HEK293 (cell line): ENCODE measurements around the gene GAK.
A peak's percentile ranks its signal among the peaks of the same experiment; 100 is the strongest.

Experiments used
- CTCF ChIA-PET: fragments of 350-600 bp; formaldehyde crosslinking; extraction: SDS; loops from one replicate; lab custom pipeline; 2021; ENCODE audit warnings: antibody characterized with exemption; lab: Yijun Ruan, JAX
- POLR2A ChIA-PET: fragments of 300-600 bp; formaldehyde crosslinking; extraction: SDS; loops from one replicate; lab custom pipeline; 2020; ENCODE audit warnings: antibody characterized with exemption, inconsistent platforms; lab: Yijun Ruan, JAX
- H3K27ac ChIP-seq: fragments of 200-500 bp; sonication (Bioruptor generic); 2 replicates; pipeline ENCODE4 v1.5.1; 2014; ENCODE audit warnings: low read depth, low read length, control low read depth, inconsistent platforms; ENCODE audit errors: extremely low read depth
- H3K36me3 ChIP-seq, 2 experiments: fragments of 200-500 bp in 1 of 2; sonication (Bioruptor generic) in 1 of 2; 1 replicate in 1 of 2; 2 replicates in 1 of 2; pipeline ENCODE4 v1.5.1; 2014 to 2017; ENCODE audit warnings: inconsistent platforms in 2 of 2, low read length in 2 of 2; ENCODE audit not compliant: control insufficient read depth in 2 of 2, insufficient read depth in 1 of 2
- H3K4me1 ChIP-seq: fragments of 200-500 bp; sonication (Bioruptor generic); 2 replicates; pipeline ENCODE4 v1.5.1; 2014; ENCODE audit warnings: mild to moderate bottlenecking, low read length, inconsistent platforms; ENCODE audit not compliant: control insufficient read depth, insufficient read depth
- H3K4me3 ChIP-seq: 2 replicates; pipeline ENCODE4 v1.5.1; 2011; ENCODE audit warnings: low read depth, mild to moderate bottlenecking, control low read depth, low read length, moderate library complexity
- H3K9me3 ChIP-seq: fragments of 200-500 bp; sonication (Bioruptor generic); 2 replicates; pipeline ENCODE4 v1.5.1; 2014; ENCODE audit warnings: low read depth, low read length, inconsistent platforms; ENCODE audit not compliant: control insufficient read depth, insufficient read depth
- FEZF1 ChIP-seq: fragments of 450-650 bp; formaldehyde crosslinking; IDR thresholded peaks from 2 replicates; pipeline ENCODE4 v1.5.1; 2016; ENCODE audit warnings: missing biosample characterization, missing genetic modification characterization
- IKZF3 ChIP-seq: fragments of 450-650 bp; IDR thresholded peaks from 2 replicates; pipeline ENCODE4 v1.5.0; 2018; ENCODE audit warnings: missing biosample characterization, mild to moderate bottlenecking, missing genetic modification characterization, moderate library complexity
- KLF10 ChIP-seq: fragments of 450-650 bp; IDR thresholded peaks from 2 replicates; pipeline ENCODE4 v1.5.1; 2018; ENCODE audit warnings: missing biosample characterization, mild to moderate bottlenecking, missing genetic modification characterization
- MZF1 ChIP-seq: fragments of 450-650 bp; formaldehyde crosslinking; IDR thresholded peaks from 2 replicates; pipeline ENCODE4 v1.5.1; 2017; ENCODE audit warnings: missing biosample characterization, missing genetic modification characterization, borderline replicate concordance
- PBX3 ChIP-seq: sonication (generic); formaldehyde crosslinking; IDR thresholded peaks from 2 replicates; pipeline ENCODE4 v1.8.1; 2022; ENCODE audit warnings: mild to moderate bottlenecking, moderate library complexity, missing genetic modification reagents
- SCRT1 ChIP-seq: fragments of 450-650 bp; formaldehyde crosslinking; IDR thresholded peaks from 2 replicates; pipeline ENCODE4 v1.5.1; 2016; ENCODE audit warnings: missing biosample characterization, missing genetic modification characterization, borderline replicate concordance
- TRIM28 ChIP-seq: IDR thresholded peaks from 2 replicates; pipeline ENCODE4 v1.6.1; 2011; ENCODE audit warnings: low read length, control low read depth, borderline replicate concordance
- ZNF146 ChIP-seq: fragments of 450-650 bp; formaldehyde crosslinking; IDR thresholded peaks from 2 replicates; pipeline ENCODE4 v1.5.1; 2016; ENCODE audit warnings: missing biosample characterization, missing genetic modification characterization
- ZNF169 ChIP-seq: fragments of 450-650 bp; formaldehyde crosslinking; IDR thresholded peaks from 2 replicates; pipeline ENCODE4 v1.5.1; 2016; ENCODE audit warnings: missing biosample characterization, missing genetic modification characterization
- ZNF211 ChIP-seq: fragments of 450-650 bp; formaldehyde crosslinking; IDR thresholded peaks from 2 replicates; pipeline ENCODE4 v1.5.1; 2016; ENCODE audit warnings: low read depth, missing biosample characterization, missing genetic modification characterization
- ZNF221 ChIP-seq: fragments of 450-650 bp; formaldehyde crosslinking; IDR thresholded peaks from 2 replicates; pipeline ENCODE4 v1.5.1; 2017; ENCODE audit warnings: missing biosample characterization, missing genetic modification characterization, borderline replicate concordance
- ZNF239 ChIP-seq: fragments of 450-650 bp; formaldehyde crosslinking; IDR thresholded peaks from 2 replicates; pipeline ENCODE4 v1.5.1; 2016; ENCODE audit warnings: missing biosample characterization, missing genetic modification characterization
- ZNF335 ChIP-seq: fragments of 450-650 bp; formaldehyde crosslinking; conservative IDR thresholded peaks from 2 replicates; pipeline ENCODE4 v1.5.1; 2016; ENCODE audit warnings: missing biosample characterization, missing genetic modification characterization
- ZNF350 ChIP-seq: fragments of 450-650 bp; formaldehyde crosslinking; IDR thresholded peaks from 2 replicates; pipeline ENCODE4 v1.5.0; 2017; ENCODE audit warnings: missing biosample characterization, mild to moderate bottlenecking, missing genetic modification characterization
- ZNF354C ChIP-seq: fragments of 450-650 bp; formaldehyde crosslinking; IDR thresholded peaks from 2 replicates; pipeline ENCODE4 v1.5.1; 2016; ENCODE audit warnings: missing biosample characterization, missing genetic modification characterization, low read depth, borderline replicate concordance
- ZNF48 ChIP-seq: fragments of 450-650 bp; formaldehyde crosslinking; IDR thresholded peaks from 2 replicates; pipeline ENCODE4 v1.5.1; 2016; ENCODE audit warnings: missing biosample characterization, missing genetic modification characterization
- ZNF514 ChIP-seq: fragments of 450-650 bp; formaldehyde crosslinking; IDR thresholded peaks from 2 replicates; pipeline ENCODE4 v1.5.1; 2016; ENCODE audit warnings: missing biosample characterization, missing genetic modification characterization
- ZNF561 ChIP-seq: fragments of 450-650 bp; IDR thresholded peaks from 2 replicates; pipeline ENCODE4 v1.5.1; 2018; ENCODE audit warnings: missing biosample characterization, missing genetic modification characterization, borderline replicate concordance
- ZNF610 ChIP-seq: fragments of 450-650 bp; formaldehyde crosslinking; IDR thresholded peaks from 2 replicates; pipeline ENCODE4 v1.5.1; 2016; ENCODE audit warnings: missing biosample characterization, missing genetic modification characterization, borderline replicate concordance
- ZNF621 ChIP-seq: fragments of 450-650 bp; formaldehyde crosslinking; IDR thresholded peaks from 2 replicates; pipeline ENCODE4 v1.5.1; 2017; ENCODE audit warnings: missing biosample characterization, missing genetic modification characterization
- ZNF626 ChIP-seq: fragments of 450-650 bp; sonication (Bioruptor Pico); formaldehyde crosslinking; IDR thresholded peaks from 2 replicates; pipeline ENCODE4 v1.5.1; 2018; ENCODE audit warnings: missing biosample characterization, missing genetic modification characterization, inconsistent platforms
- ZNF677 ChIP-seq: fragments of 450-650 bp; IDR thresholded peaks from 2 replicates; pipeline ENCODE4 v1.5.0; 2018; ENCODE audit warnings: missing biosample characterization, mild to moderate bottlenecking, missing genetic modification characterization, moderate library complexity
- ZNF707 ChIP-seq: fragments of 450-650 bp; formaldehyde crosslinking; IDR thresholded peaks from 2 replicates; pipeline ENCODE4 v1.5.1; 2016; ENCODE audit warnings: missing biosample characterization, missing genetic modification characterization
- ZNF843 ChIP-seq: fragments of 450-650 bp; formaldehyde crosslinking; IDR thresholded peaks from 2 replicates; pipeline ENCODE4 v1.5.1; 2016; ENCODE audit warnings: missing biosample characterization, missing genetic modification characterization
- TF ChIP-seq, protein P1 (sequence below): fragments of 450-650 bp; formaldehyde crosslinking; IDR thresholded peaks from 2 replicates; pipeline ENCODE4 v1.5.1; 2017; ENCODE audit warnings: missing biosample characterization, missing genetic modification characterization
- TF ChIP-seq, protein P2 (sequence below): fragments of 450-650 bp; formaldehyde crosslinking; IDR thresholded peaks from 2 replicates; pipeline ENCODE4 v1.5.1; 2016; ENCODE audit warnings: missing biosample characterization, missing genetic modification characterization
- TF ChIP-seq, protein P3 (sequence below): fragments of 450-650 bp; formaldehyde crosslinking; IDR thresholded peaks from 2 replicates; pipeline ENCODE4 v1.5.1; 2016; ENCODE audit warnings: missing biosample characterization, missing genetic modification characterization

GAK gene

GRCh38 chr4:814312-814850, 117.7 kb downstream of the GAK start:
- CTCF ChIA-PET: no interaction called here

GRCh38 chr4:813900-814299, 118.2 kb downstream of the GAK start:
- Histone ChIP-seq H3K4me1 (no peaks in the 10 kb centered on the region), H3K27ac (no peak overlapping the region), H3K9me3 (no peaks in the 10 kb centered on the region)
- CTCF ChIA-PET: no interaction called here
- POLR2A ChIA-PET: no interaction called here
- TF ChIP-seq TRIM28 (no peak), ZNF335 (0 out of 2 replicates have a peak, but pooled peaks have one; percentile 22)
- TF ChIP-seq, all 188 proteins: peak for 1
- no peaks in the 10 kb centered on the region for H3K36me3 ChIP-seq
- no peak overlapping the region for H3K4me3 ChIP-seq

More at GRCh38 chr4:814312-814850, 117.7 kb downstream of the GAK start:
- H3K4me1 ChIP-seq: no peaks in the 10 kb centered on the region
- no peak for TF ChIP-seq ZNF146 (tag by site-specific recombination)
- TF ChIP-seq ZNF626 (tag by site-specific recombination): no peak
- no peak for TF ChIP-seq ZNF843
- no peak for TF ChIP-seq ZNF677 (tag by site-specific recombination)
- no peak for TF ChIP-seq IKZF3
- TF ChIP-seq MZF1 (tag by site-specific recombination): no peak
- TF ChIP-seq ZNF514: no peak
- TF ChIP-seq ZNF350: no peak
- no peak for TF ChIP-seq FEZF1
- TF ChIP-seq ZNF221 (tag by site-specific recombination): no peak
- TF ChIP-seq ZNF169 (tag by site-specific recombination): no peak
- H3K4me3 ChIP-seq: no peak overlapping the region
- H3K36me3 ChIP-seq: no peaks in the 10 kb centered on the region
- POLR2A ChIA-PET: no interaction called here
- H3K27ac ChIP-seq: no peak overlapping the region
- H3K9me3 ChIP-seq: no peaks in the 10 kb centered on the region

DNA sequence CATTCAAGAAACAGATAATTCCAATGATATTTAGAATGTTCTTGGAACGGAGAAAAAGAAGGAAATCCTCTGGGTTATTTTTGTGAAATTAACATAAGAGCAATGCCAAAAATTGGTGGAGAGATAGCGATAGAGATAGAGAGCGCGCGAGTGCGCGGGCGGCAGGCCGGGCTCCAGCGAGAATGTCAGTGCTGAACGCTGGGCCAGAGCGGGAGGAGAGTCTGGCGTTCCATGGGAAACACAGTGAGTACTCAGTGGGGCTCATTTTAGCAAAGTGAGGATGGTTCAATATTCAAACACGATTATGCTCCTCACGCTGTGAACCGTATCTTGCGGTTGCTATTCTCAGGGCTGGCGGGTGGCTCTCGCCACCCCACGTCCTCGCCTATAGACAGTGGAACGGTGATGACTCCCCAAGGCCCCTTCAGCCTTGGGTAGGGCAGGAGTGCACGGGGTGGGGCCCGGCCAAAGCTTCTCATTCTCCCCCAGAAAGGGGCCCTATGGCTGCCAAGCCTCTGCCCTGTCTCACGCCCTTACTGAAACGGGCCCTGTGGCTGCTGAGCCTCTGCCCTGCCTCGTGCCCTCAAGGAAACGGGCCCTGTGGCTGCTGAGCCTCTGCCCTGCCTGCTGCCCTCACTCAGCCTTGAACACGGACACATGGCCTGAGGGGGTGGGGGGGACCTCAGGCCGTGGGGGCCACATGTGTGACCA, 123.1 kb downstream of the GAK start:
- ChIA-PET CTCF (interaction anchor here (0.7 kb wide), 1 partner anchor 15 kb away, joined by 3 read pairs; no protein-coding TSS in a partner anchor), POLR2A (no interaction called here)
- Histone ChIP-seq H3K4me3 (no peak overlapping the region), H3K9me3 (no peaks in the 10 kb centered on the region), H3K36me3 (no peaks in the 10 kb centered on the region), H3K27ac (no peak overlapping the region), H3K4me1 (no peaks in the 10 kb centered on the region)
- TF ChIP-seq ZNF354C (tag by site-specific recombination): no peak
- TF ChIP-seq, protein P1, sequence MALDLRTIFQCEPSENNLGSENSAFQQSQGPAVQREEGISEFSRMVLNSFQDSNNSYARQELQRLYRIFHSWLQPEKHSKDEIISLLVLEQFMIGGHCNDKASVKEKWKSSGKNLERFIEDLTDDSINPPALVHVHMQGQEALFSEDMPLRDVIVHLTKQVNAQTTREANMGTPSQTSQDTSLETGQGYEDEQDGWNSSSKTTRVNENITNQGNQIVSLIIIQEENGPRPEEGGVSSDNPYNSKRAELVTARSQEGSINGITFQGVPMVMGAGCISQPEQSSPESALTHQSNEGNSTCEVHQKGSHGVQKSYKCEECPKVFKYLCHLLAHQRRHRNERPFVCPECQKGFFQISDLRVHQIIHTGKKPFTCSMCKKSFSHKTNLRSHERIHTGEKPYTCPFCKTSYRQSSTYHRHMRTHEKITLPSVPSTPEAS (tag by site-specific recombination): no peak
- no peak for TF ChIP-seq ZNF146 (tag by site-specific recombination)
- TF ChIP-seq ZNF610 (tag by site-specific recombination): no peak
- no peak for TF ChIP-seq ZNF239 (tag by site-specific recombination)
- TF ChIP-seq, protein P2, sequence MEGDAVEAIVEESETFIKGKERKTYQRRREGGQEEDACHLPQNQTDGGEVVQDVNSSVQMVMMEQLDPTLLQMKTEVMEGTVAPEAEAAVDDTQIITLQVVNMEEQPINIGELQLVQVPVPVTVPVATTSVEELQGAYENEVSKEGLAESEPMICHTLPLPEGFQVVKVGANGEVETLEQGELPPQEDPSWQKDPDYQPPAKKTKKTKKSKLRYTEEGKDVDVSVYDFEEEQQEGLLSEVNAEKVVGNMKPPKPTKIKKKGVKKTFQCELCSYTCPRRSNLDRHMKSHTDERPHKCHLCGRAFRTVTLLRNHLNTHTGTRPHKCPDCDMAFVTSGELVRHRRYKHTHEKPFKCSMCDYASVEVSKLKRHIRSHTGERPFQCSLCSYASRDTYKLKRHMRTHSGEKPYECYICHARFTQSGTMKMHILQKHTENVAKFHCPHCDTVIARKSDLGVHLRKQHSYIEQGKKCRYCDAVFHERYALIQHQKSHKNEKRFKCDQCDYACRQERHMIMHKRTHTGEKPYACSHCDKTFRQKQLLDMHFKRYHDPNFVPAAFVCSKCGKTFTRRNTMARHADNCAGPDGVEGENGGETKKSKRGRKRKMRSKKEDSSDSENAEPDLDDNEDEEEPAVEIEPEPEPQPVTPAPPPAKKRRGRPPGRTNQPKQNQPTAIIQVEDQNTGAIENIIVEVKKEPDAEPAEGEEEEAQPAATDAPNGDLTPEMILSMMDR (tag by site-specific recombination): no peak
- no peak for TF ChIP-seq ZNF561 (tag by site-specific recombination)
- no peak for TF ChIP-seq SCRT1 (tag by site-specific recombination)
- TF ChIP-seq KLF10 (tag by site-specific recombination): no peak
- TF ChIP-seq PBX3: no peak
- no peak for TF ChIP-seq ZNF211 (tag by site-specific recombination)
- no peak for TF ChIP-seq ZNF48 (tag by site-specific recombination)
- TF ChIP-seq, protein P3, sequence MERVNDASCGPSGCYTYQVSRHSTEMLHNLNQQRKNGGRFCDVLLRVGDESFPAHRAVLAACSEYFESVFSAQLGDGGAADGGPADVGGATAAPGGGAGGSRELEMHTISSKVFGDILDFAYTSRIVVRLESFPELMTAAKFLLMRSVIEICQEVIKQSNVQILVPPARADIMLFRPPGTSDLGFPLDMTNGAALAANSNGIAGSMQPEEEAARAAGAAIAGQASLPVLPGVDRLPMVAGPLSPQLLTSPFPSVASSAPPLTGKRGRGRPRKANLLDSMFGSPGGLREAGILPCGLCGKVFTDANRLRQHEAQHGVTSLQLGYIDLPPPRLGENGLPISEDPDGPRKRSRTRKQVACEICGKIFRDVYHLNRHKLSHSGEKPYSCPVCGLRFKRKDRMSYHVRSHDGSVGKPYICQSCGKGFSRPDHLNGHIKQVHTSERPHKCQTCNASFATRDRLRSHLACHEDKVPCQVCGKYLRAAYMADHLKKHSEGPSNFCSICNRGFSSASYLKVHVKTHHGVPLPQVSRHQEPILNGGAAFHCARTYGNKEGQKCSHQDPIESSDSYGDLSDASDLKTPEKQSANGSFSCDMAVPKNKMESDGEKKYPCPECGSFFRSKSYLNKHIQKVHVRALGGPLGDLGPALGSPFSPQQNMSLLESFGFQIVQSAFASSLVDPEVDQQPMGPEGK (tag by site-specific recombination): no peak
- no peak for TF ChIP-seq ZNF621
- TF ChIP-seq ZNF707 (tag by site-specific recombination): no peak
